Gastroesophageal sphincter (tissue), 3 donors: ENCODE data around the gene NTMT1.

Source experiments
- POLR2A ChIP-seq, 2 donors: fragments of 450-650 bp; IDR thresholded peaks; one replicate each; pipeline ENCODE4 v1.6.1; 2017; ENCODE audit warnings: antibody characterized with exemption in 2 of 2, mild to moderate bottlenecking in 2 of 2, moderate library complexity in 1 of 2
- TF ChIP-seq, protein P1 (sequence below), 4 experiments: fragments of 200-600 bp in 2 of 4; fragments of 450-650 bp in 2 of 4; sonication (generic) in 1 of 4; IDR thresholded peaks; one replicate each; pipeline ENCODE4 v1.5.1; 2017 to 2019; ENCODE audit warnings: antibody characterized with exemption in 4 of 4, mild to moderate bottlenecking in 2 of 4, moderate library complexity in 2 of 4

DNA sequence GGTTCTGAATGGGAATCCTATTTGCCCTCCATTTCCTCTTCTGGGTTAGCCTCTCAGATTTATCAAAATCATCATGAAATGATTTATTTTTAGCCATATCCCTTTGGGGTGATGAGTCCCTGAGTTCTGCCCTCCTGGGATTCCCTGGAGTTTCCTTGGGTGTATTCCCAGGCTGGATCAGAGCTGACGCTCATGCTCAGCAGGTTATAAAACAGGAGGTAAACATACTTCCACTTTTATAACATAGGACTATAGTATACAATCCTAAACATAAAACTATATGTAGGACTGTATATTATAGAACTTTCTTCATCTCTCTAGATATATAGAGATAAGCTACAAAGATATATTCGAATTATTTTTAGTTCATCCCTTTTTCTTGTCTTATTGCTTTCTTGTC, 35.1 kb downstream of the NTMT1 start:
- TF ChIP-seq, protein P1, sequence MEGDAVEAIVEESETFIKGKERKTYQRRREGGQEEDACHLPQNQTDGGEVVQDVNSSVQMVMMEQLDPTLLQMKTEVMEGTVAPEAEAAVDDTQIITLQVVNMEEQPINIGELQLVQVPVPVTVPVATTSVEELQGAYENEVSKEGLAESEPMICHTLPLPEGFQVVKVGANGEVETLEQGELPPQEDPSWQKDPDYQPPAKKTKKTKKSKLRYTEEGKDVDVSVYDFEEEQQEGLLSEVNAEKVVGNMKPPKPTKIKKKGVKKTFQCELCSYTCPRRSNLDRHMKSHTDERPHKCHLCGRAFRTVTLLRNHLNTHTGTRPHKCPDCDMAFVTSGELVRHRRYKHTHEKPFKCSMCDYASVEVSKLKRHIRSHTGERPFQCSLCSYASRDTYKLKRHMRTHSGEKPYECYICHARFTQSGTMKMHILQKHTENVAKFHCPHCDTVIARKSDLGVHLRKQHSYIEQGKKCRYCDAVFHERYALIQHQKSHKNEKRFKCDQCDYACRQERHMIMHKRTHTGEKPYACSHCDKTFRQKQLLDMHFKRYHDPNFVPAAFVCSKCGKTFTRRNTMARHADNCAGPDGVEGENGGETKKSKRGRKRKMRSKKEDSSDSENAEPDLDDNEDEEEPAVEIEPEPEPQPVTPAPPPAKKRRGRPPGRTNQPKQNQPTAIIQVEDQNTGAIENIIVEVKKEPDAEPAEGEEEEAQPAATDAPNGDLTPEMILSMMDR (IDR thresholded peaks at IDR 0.05) = no peak
- no peak for TF ChIP-seq POLR2A (IDR thresholded peaks at IDR 0.05)
